GM18858 (cell line): ENCODE measurements around the gene SERPING1.

Experiments used
- ATAC-seq: cut with Tn5 transposase; IDR thresholded peaks from one replicate; pipeline ENCODE4 v1.9.1; 2021; ENCODE audit not compliant: unreplicated experiment

The SERPING1 gene

DNA sequence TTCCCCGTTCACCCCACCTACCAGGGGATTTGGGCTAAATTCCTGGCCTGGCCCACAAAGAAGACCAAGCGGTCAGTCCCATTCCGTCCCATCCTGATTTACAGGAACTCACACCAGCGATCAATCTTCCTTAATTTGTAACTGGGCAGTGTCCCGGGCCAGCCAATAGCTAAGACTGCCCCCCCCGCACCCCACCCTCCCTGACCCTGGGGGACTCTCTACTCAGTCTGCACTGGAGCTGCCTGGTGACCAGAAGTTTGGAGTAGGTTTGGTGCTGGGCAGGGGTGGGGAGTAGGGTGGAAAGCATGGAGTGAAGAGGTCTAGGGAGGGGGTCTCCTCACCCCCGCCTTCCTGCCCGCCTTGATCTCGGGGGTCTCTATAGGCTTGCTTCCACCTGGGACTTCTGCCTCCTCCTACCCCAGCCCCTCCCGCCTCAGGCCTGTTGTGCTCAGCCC lies at the start of gene SERPING1:
Gene SERPING1 (plus strand): TSS at position 225 of the 455 bp plus-strand sequence. CDS start 586 bp downstream, outside the sequence.
- no peak for ATAC-seq

GRCh38 chr11:57547854-57548377 lies 49.6 kb upstream of the SERPING1 start:
- ATAC-seq, result peak; percentile 92

DNA sequence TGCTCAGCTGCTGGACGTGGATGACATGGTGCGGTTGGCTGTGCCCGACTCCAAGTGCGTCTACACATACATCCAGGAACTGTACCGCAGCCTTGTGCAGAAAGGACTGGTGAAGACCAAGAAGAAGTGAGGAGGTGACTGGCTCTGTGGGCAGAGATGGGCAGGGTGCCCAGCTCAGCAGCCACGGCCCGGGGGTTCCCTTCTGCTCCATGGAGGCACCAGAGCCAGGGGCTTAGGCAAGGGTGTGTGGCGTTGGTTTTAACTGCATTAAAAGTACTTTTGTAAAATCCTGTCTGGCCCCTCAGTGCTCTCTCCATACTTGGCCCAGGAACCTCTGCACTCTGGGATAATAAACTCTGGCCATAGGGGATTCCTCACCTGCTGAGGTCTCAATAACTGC lies 47.5 kb upstream of the SERPING1 start:
- ATAC-seq, result no peak

DNA sequence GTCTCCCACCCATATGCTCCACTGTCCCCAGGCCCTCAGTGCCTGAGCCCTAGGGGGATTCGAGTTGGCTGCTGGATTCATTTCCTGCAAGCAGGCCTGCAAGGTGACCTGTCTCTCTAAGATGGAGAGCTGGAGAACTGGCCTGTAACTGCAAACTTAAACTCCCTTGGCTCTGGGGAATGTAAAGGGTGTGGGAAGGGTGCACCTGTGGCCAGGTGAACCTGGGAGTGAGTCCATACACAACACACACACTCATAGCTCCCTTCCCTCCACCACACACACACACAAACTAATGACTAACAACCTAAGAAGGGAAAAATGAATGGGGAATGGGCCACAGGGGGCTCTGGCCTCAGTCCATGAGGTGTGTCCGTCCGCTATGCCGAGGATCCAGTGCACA lies 45.5 kb upstream of the SERPING1 start:
- ATAC-seq, result no peak

GRCh38 chr11:57552479-57552878 lies 45.0 kb upstream of the SERPING1 start:
- no peak for ATAC-seq

DNA sequence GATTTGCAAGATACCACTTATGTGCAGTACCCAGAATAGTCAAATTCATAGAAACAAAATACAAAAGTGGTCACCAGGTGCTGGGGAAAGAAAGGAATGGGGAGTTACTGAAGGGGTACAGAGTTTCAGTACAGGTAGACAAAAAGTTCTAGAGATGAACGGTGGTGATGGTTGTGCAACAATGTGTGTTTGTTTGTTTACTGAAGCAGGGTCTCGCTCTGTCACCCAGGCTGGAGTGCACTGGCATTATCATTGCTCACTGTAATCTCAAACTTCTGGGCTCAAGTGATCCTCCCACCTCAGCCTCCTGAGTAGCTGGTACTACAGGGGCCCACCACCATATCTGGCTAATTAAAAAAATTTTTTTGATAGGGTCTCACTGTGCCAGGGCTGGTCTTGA lies 42.1 kb upstream of the SERPING1 start:
- ATAC-seq, result no peak

GRCh38 chr11:57556041-57556440 lies 41.4 kb upstream of the SERPING1 start:
- no peak for ATAC-seq

- no peak for ATAC-seq
These were observed 37.3 kb upstream of the SERPING1 start for GRCh38 chr11:57560146-57560545.

GRCh38 chr11:57562596-57562995 lies 34.9 kb upstream of the SERPING1 start:
- ATAC-seq, result no peak

- peak; percentile 88 for ATAC-seq
These were observed 31.2 kb upstream of the SERPING1 start for GRCh38 chr11:57566005-57566904.

- no peak for ATAC-seq
These were observed 30.5 kb upstream of the SERPING1 start for GRCh38 chr11:57566905-57567514.

DNA sequence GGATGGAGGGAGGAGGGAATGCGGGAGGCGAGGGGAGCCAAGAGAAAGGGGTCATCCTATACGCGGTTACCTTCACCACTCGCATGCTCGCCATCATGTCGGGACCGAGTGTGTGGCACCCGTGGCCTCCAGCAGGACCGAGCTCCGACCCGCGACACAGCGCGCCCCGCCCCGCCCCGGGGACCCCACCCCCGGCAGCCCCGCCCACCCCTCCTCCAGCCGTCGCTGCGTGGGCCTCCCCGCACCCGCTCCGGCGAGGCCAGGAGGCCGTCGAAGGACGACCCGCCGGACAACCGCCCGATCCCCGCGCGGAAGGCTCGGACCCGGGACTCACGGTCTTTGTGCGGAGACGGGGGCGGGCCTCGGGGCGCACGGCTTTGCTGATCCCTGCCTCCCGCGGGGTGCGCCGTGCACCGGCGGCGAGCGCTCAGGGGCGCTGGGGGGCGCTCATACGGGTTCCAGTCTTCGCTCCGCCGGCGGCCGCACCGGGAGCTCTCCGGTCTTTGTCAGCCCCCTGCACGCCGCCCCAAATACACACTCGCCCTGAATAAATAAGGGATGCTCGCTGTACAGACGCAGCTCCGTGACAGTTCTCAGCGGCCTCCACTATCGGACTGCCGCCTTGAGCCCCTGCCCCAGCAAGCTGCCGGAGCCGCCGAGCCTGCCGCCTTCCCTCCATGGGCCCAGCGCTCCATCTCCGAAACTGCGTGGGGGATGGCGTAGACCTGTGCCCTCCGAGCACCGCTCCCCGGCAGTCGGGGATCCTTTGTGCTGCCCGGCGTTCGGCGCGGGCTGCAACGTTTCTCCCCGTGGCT lies 29.8 kb upstream of the SERPING1 start, which contains the start of gene UBE2L6:
Gene UBE2L6 (minus strand): TSS at position 158 of the 815 bp plus-strand sequence. CDS start 61 bp downstream, at position 97.
- ATAC-seq, result peak; percentile 28

- ATAC-seq, result peak; percentile 59
These were observed 29.1 kb upstream of the SERPING1 start for GRCh38 chr11:57568330-57568766.

DNA sequence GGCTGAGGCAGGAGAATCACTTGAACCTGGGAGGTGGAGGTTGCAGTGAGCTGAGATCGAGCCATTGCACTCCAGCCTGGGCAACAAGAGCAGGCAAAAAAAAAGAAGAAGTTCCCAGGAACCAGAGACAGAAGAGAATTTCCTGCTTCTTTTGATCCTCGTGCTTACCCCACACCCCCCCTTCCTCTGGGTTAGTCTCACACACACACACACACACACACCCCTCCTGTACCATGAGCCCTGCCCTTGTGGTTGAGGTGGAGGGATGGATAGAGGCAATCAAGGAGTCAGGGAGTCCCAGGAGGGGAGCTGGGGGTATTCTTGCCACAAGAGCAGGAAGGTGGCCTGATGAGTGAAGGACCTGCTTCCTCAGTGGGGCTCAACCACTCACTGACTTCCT lies 25.9 kb upstream of the SERPING1 start:
- no peak for ATAC-seq

DNA sequence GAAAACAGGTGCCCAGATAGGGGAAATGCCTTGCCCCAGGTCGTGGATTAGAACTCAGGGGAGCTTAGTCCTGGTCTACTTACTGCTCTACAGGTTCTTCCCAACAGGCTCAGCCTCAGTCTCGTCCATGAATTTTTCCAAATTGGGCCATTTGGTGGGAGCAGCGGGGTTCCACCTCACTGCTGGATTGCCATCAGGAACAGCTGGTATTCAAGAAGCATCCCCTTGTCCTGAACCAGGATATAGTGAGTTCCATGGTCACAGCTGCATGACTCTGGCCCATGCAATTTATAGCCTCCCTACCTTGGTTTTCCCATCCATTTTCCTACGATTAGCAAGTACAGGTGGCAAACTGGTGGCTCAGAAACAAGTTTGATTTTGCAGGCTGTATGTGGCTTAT lies 23.4 kb upstream of the SERPING1 start:
- ATAC-seq, result no peak

DNA sequence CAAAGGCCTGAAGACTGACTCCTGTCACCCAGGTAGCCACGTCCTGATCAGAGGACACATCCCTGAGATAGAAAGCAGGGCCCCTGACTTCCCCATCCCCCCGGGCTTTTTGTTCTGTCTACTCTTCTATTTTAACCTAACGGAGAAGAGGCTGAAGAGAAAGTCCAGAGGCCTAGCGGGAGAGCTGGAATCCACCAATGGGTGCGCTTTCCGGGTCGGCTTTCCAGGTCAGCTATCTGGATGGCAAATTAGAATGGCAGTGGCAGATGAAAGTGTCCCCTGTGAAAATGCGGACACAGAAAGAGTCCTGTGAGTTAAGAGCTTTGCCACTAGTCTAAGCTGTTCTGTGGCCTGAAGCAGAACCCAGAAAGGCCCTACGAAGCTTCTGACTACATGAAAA lies 13.1 kb upstream of the SERPING1 start:
- no peak for ATAC-seq

GRCh38 chr11:57585301-57585700 lies 12.2 kb upstream of the SERPING1 start:
- no peak for ATAC-seq

DNA sequence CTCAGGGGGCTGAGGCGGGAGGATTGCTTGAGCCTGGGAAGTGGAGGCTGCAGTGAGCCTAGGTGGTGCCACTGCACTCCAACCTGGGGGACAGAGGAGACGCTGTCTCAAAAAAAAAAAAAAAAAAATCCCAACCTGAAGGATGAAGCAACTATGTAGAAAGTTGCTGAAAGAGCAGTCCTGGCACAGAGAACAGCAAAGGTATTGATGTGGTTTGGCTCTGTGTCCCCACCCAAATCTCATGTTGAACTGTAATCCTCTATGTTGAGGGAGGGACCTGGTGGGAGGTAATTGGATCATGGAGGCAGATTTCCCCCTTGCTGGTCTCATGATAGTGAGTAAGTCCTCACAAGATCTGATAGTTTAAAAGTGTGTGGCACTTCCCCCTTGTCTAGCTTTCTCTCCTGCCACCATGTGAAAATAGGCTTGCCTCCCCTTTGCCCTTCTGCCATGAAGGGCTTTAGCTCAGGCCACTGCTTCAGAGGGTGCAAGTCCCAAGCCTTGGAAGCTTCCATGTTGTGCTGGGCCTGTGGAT lies 10.7 kb upstream of the SERPING1 start:
- ATAC-seq, result no peak

- ATAC-seq, result no peak
These were observed 9.3 kb upstream of the SERPING1 start for GRCh38 chr11:57588046-57588710.

DNA sequence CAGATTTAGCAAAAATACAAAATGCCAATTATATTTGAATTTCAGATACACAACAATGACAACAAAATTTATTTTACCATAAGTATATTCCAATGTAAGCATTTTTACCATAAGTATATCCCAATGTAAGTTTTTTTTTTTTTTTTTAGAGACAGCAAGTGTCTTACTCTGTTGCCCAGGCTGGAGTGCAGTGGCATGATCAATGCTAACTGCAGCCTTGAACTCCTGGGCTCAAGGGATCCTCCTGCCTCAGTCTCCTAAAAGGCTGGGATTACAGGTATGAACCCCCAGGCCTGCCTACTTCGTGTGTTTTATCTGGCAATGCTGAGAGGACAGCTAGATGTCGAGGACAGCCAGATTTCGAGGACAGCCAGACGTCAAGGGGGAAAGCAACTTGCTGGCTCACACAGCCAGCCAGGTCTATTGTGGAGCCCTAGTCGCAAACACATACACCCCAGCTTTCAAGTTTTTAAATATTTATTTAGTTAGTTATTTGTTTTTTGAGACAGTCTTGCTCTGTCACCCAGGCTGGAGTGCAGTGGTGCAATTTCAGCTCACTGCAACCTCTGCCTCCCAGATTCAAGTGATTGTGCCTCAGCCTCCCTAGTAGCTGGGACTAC lies 1.1 kb upstream of the SERPING1 start:
- no peak for ATAC-seq
